22Rv1 (cell line): ENCODE results near the gene PGS1.

Experiments
- H3K27ac ChIP-seq: fragments of 450-650 bp; 2 replicates; pipeline ENCODE4 v1.5.1; 2017
- ZFX ChIP-seq: fragments of 450-650 bp; IDR thresholded peaks from 2 replicates; pipeline ENCODE4 v1.6.1; 2017; ENCODE audit warnings: antibody characterized with exemption, borderline replicate concordance
- TF ChIP-seq, protein P1 (sequence below): fragments of 450-650 bp; IDR thresholded peaks from 2 replicates; pipeline ENCODE4 v1.5.1; 2017; ENCODE audit warnings: mild to moderate bottlenecking

Gene PGS1

DNA sequence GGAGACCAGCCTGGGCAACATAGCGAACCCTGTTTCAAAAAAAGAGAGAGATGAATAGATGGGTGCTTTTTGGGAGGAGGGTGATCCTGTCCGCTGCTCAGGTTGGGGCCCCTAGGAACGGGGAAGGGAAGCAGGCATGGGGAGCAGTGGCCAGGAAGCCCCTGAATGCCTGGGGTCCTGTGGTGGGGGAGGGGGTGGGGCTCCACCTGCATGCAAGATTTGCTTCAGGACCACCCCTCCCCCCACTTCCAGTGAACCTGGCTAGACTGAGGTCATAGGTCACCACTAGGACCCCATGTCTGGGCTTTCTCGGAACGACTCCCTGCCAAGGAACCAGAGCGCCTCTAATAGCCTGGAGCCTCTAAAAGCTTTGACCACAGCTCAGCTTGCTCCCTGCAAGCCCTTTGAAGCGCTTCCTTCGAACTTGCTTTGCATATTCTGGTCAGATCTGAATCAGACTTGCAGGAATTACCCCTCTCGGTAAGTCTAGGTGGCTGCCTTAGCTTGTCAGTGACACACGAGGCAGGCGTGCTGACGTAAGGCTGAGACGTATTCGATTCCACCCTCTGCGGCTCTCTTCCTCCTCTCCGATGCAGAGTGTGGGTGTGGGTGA lies 22.2 kb upstream of the PGS1 start:
- H3K27ac ChIP-seq: no peak overlapping the region
- TF ChIP-seq, protein P1, sequence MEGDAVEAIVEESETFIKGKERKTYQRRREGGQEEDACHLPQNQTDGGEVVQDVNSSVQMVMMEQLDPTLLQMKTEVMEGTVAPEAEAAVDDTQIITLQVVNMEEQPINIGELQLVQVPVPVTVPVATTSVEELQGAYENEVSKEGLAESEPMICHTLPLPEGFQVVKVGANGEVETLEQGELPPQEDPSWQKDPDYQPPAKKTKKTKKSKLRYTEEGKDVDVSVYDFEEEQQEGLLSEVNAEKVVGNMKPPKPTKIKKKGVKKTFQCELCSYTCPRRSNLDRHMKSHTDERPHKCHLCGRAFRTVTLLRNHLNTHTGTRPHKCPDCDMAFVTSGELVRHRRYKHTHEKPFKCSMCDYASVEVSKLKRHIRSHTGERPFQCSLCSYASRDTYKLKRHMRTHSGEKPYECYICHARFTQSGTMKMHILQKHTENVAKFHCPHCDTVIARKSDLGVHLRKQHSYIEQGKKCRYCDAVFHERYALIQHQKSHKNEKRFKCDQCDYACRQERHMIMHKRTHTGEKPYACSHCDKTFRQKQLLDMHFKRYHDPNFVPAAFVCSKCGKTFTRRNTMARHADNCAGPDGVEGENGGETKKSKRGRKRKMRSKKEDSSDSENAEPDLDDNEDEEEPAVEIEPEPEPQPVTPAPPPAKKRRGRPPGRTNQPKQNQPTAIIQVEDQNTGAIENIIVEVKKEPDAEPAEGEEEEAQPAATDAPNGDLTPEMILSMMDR: no peak
- TF ChIP-seq ZFX: no peak

DNA sequence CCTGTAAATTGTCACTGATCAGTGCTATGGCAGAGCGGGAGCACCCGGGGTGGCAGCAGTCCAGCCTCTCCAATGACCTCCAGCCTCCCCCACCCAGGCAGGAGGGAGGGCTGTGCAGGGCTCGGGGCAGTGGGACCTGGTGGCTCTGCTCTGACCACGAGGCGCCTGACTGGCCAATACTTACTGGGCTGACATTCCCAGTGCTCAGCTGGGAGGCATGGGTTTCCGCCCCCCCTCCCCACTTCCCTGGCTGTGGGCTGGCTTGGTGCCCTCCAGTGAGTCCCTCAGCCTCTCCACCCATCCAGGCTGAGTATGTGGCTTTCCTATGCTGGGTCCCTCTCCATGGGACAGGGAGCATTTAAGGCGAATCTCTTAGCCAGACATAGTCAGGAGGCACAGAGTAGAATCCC lies 21.3 kb upstream of the PGS1 start:
- no peak overlapping the region for H3K27ac ChIP-seq

GRCh38 chr17:78357672-78358537 lies 20.5 kb upstream of the PGS1 start:
- TF ChIP-seq, protein P1: no peak
- no peak for TF ChIP-seq ZFX
- H3K27ac ChIP-seq: no peak overlapping the region

More for the DNA sequence above, 21.3 kb upstream of the PGS1 start:
- TF ChIP-seq, protein P1: no peak
- no peak for TF ChIP-seq ZFX

DNA sequence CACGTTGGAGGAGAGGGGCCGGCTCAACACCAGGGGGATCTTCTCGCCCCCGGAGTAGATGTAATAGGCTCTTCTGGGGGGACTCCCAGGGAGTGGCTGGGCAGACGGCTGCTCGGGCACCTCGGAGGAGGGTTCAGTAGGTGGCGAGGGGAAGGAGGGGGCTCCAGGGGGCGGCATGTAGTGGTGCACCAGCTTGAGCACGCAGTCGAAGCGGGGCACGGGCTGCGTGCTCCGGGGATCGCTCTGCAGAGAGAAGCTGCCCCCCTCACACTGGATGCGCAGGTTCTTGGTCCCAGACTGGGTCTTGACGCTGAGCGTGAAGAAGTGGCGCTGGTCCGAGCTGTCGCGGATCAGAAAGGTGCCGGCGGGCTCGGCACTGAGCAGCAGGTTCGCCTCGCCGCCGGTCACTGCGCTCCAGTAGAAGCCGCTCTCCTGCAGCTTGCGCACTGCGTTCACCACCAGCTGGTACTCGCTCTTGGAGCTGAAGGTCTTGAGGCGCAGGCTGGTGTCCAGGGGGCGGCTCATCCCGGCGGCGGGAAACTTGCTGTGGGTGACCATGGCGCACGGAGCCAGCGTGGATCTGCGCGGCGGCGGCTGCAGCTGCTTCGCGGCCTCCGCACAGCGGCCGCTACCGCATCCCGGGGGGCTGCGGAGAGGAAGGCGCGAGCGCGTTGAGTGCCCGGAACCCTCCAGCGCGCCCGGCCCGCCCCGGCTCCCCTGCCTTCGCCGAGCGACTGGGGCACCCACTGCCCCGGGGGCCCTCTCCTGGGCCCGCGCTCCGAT lies 19.7 kb upstream of the PGS1 start:
- no peak for TF ChIP-seq ZFX
- TF ChIP-seq, protein P1: no peak
- no peak overlapping the region for H3K27ac ChIP-seq

DNA sequence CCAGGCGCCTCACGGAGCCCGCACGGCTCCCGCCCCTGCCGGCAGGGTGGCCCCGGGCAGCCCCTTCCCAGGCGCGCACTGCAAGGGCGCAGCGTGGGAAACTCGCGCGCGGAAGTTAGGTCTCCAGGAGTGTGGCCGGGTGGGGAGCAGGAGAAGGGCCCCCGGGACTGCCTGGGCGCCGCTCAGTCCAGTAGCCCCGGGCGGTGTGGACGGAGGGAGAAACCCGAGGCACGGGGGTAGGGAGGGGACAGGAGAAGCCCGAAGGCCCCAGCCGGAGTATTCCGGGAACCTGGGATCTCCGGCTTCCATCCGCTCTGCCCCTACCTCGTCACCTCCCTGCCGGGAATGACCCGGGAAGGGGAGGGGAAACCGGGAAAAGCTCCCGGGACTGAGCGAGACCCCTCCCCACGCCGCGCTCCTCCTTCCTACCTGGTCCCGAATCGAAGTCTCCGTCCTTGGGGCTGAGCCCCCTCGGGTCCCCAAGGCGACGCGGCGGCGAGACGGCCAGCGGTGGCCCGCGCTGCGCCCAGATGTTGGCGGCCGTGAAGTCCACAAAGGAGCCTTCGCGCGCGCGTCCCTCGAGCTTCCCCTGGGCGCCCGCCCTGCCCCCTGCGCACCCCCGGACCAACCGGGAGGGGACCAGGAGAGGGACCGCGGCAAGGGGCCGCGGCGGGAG lies 19.0 kb upstream of the PGS1 start:
- no peak for TF ChIP-seq ZFX
- TF ChIP-seq, protein P1: no peak
- no peak overlapping the region for H3K27ac ChIP-seq

DNA sequence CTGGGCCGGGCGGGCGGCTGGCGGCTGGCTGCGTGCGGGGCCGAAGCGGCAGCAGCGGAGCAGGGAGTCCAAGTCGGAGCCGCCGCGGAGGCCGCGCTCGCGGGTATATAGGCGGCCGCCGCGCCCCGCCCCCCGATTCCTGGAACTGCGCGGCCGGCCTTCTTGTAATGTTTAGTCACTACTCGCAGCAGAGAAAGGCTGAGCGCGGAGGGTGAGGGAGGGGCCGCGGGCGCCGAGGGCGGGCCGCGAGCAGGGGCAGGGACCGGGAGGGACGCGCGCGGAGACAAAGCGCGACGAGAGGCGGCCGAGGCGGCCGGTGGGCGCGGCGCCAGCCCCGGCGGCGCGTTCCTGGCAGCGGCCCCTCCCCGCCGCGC lies 18.5 kb upstream of the PGS1 start, which contains the start of gene SOCS3:
Gene SOCS3, minus strand, starts transcription at position 81 of the 374 bp plus-strand sequence. CDS start 982 bp downstream, outside the sequence.
- no peak within 1 kb of the TSS for H3K27ac ChIP-seq
- TF ChIP-seq ZFX: no peak

DNA sequence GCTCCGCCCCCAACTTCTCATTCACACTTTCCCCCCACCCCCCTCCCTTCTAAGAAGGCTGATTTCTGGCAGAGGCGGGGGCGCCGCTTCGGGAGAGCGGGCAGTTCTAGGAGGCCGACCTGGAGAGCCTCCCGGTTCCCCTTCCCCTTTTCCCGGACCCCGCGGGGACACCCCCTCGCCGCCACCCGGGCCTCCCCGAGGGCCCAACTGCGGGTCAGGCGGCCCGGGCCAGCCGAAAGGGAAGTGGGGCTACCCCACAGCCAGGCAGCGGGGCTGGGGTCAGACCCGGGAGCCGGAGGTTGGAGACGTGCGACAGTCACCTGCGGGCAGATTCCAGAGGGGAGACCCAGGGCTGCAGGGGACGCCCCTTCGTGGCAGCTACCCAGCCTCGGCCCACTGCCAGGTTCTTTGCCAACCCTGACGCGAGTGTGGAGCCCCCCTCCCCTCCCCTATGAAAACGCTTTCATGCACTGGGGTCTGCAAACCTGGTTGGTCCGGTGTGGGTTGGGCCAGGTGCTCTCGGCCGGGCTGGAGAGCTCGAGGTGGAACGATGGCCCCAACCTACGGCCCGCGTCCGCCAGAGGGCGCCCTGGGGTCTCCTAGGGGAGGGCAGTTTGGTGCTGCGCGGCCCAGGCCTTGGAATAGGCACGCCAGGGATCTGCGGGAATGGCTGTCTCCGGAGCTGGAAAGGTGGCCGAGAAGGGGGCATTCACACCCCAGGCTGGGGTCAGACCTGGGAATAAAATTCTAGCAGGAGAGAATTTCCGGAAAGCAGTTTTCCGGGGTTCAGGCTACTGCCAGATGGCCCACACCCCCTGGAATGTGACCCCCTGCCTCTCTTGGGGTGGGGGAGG lies 17.9 kb upstream of the PGS1 start:
- TF ChIP-seq, protein P1: peak; percentile 95
- no peak for TF ChIP-seq ZFX
- H3K27ac ChIP-seq: no peak overlapping the region
